ENCODE data around the gene SLX4.

Gene SLX4

GRCh38 chr16:3608069-3608468 lies 3.3 kb downstream of the SLX4 start:
- Histone ChIP-seq H3K27ac (ENCODE audit: low read depth, low read length) (no peak overlapping the region), H3K36me3 (ENCODE audit: control insufficient read depth, insufficient read depth, low read length) (peaks cover 28% of the 10 kb centered on the region)

DNA sequence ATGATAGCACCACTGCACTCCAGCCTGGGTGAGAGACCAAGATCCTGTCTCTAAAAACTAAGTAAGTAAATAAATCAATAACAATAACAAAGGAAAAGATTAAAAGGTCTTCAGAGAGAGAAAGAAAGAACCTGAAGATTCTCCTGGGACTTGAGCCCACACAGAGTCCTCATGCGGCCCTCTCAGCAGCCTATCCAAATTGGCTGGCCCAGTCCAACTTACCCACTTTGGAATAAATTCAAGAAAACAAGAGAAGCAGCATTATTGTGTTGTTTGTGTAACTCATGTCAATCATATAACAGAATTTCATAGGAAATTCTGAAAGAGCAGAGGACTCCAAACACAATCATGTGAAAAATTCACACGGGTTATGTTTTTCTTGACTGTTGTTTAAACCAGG lies 3.8 kb downstream of the SLX4 start:
- H3K9ac ChIP-seq (ENCODE audit: low read length), result no peak overlapping the region
- peaks cover 7% of the 10 kb centered on the region; the same call in 1 of the 2 replicates for H3K4me1 ChIP-seq (ENCODE audit: control insufficient read depth, insufficient read depth, low read length)
- no peak overlapping the region for H3K4me3 ChIP-seq (ENCODE audit: low read depth, low read length)
- H3K9me3 ChIP-seq (ENCODE audit: control insufficient read depth, insufficient read depth, low read depth, low read length), result no peaks in the 10 kb centered on the region
- no peaks in the 10 kb centered on the region for H3K27me3 ChIP-seq (ENCODE audit: control insufficient read depth, insufficient read depth, low read length)
- peaks cover 32% of the 10 kb centered on the region for H3K36me3 ChIP-seq (ENCODE audit: control insufficient read depth, insufficient read depth, low read length)
- no peak overlapping the region for H3K27ac ChIP-seq (ENCODE audit: low read depth, low read length)

More at GRCh38 chr16:3608069-3608468, 3.3 kb downstream of the SLX4 start:
- no peak overlapping the region for H3K4me3 ChIP-seq (ENCODE audit: low read depth, low read length)
- H3K27me3 ChIP-seq (ENCODE audit: control insufficient read depth, insufficient read depth, low read length), result no peaks in the 10 kb centered on the region
- H3K9ac ChIP-seq (ENCODE audit: low read length), result no peak overlapping the region
- H3K9me3 ChIP-seq (ENCODE audit: control insufficient read depth, insufficient read depth, low read depth, low read length), result no peaks in the 10 kb centered on the region
- peaks cover 9% of the 10 kb centered on the region; the same call in 1 of the 2 replicates for H3K4me1 ChIP-seq (ENCODE audit: control insufficient read depth, insufficient read depth, low read length)

GRCh38 chr16:3607161-3607560 lies 4.2 kb downstream of the SLX4 start:
- peaks cover 37% of the 10 kb centered on the region for H3K36me3 ChIP-seq (ENCODE audit: control insufficient read depth, insufficient read depth, low read length)
- H3K27me3 ChIP-seq (ENCODE audit: control insufficient read depth, insufficient read depth, low read length), result no peaks in the 10 kb centered on the region
- H3K9me3 ChIP-seq (ENCODE audit: control insufficient read depth, insufficient read depth, low read depth, low read length), result no peaks in the 10 kb centered on the region
- H3K4me1 ChIP-seq (ENCODE audit: control insufficient read depth, insufficient read depth, low read length), result peaks cover 7% of the 10 kb centered on the region; the same call in 1 of the 2 replicates
- H3K9ac ChIP-seq (ENCODE audit: low read length), result no peak overlapping the region
- no peak overlapping the region for H3K4me3 ChIP-seq (ENCODE audit: low read depth, low read length)
- H3K27ac ChIP-seq (ENCODE audit: low read depth, low read length), result no peak overlapping the region

DNA sequence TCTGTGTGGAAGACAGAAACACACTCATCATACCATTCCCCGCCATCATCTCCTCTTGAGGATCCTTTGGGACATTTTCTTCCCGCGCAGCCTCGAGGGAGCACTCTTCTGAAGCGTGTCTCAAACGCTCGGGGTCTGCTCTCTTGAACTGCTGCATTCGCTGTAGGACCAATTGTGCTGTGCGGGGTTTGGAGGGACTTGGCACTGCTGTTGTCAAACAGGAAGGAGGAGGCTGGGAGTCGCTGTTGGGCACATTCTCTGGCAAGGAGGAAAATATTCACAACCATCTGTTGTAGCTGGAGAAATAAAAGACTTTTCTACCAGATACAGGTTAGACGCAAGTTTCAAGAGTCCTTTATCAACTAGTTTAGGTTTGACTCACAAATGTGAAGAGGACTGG lies 5.0 kb downstream of the SLX4 start:
- no peak overlapping the region for H3K9ac ChIP-seq (ENCODE audit: low read length)
- peaks cover 44% of the 10 kb centered on the region for H3K36me3 ChIP-seq (ENCODE audit: control insufficient read depth, insufficient read depth, low read length)
- H3K27me3 ChIP-seq (ENCODE audit: control insufficient read depth, insufficient read depth, low read length), result no peaks in the 10 kb centered on the region
- H3K9me3 ChIP-seq (ENCODE audit: control insufficient read depth, insufficient read depth, low read depth, low read length), result peaks cover 1% of the 10 kb centered on the region; the same call in 1 of the 2 replicates
- no peak overlapping the region for H3K27ac ChIP-seq (ENCODE audit: low read depth, low read length)
- no peak overlapping the region for H3K4me3 ChIP-seq (ENCODE audit: low read depth, low read length)
- H3K4me1 ChIP-seq (ENCODE audit: control insufficient read depth, insufficient read depth, low read length), result peaks cover 7% of the 10 kb centered on the region; the same call in 1 of the 2 replicates

DNA sequence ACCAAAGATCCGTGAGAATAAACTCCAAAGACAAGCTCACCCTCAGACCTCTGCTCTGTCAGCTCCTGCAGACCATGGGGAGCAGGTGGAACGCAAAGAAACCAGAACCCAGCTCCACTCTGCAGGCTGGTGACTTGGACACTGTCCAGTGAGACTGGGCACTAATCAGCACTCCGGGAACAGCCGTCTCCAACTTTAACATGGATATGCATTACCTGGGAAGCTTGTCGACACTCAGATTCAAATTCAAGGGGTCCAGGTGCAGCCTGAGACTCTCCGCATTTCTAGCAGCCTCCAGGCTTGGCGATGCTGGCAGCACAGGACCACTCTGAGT lies 9.1 kb downstream of the SLX4 start:
- Histone ChIP-seq H3K36me3 (ENCODE audit: control insufficient read depth, insufficient read depth, low read length) (peaks cover 78% of the 10 kb centered on the region), H3K27me3 (ENCODE audit: control insufficient read depth, insufficient read depth, low read length) (no peaks in the 10 kb centered on the region), H3K9ac (ENCODE audit: low read length) (no peak overlapping the region), H3K4me3 (ENCODE audit: low read depth, low read length) (no peak overlapping the region), H3K4me1 (ENCODE audit: control insufficient read depth, insufficient read depth, low read length) (no peaks in the 10 kb centered on the region), H3K27ac (ENCODE audit: low read depth, low read length) (no peak overlapping the region), H3K9me3 (ENCODE audit: control insufficient read depth, insufficient read depth, low read depth, low read length) (peaks cover 27% of the 10 kb centered on the region)

DNA sequence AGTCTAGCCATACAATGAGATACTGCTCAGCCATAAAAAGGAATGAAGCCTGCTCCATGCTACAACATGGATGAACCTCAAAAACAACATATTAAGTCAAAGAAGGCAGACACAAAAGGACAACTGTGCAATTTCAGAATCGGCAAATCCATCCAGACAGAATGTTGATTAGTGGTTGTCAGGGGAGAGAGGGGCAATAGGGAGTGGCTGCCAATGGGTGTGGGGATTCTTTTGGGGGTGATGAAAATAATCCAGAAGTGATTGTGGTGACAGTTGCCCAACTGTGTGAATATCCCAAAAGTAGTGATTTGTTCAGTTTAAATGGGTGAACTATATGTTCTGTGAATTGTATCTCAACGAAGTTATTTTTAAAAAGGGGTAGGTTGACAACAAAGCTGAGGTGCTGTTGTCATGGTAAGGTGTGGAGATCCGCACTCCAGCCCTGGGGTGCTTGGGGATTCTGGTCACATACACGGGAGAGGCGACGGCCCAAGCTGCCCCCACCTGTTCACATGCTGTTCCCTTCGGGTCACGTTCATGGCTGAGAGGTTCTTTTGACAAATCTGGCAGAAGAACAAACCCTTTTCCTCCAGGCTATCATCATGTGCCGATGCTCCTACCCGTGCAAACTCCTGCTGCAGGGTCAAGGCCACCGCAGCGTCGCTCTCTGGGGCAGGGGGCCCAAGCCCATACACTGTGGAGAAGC lies 9.6 kb downstream of the SLX4 start:
- H3K4me3 ChIP-seq (ENCODE audit: low read depth, low read length), result no peak overlapping the region
- H3K9ac ChIP-seq (ENCODE audit: low read length), result no peak overlapping the region
- peaks cover 79% of the 10 kb centered on the region for H3K36me3 ChIP-seq (ENCODE audit: control insufficient read depth, insufficient read depth, low read length)
- no peak overlapping the region for H3K27ac ChIP-seq (ENCODE audit: low read depth, low read length)
- H3K9me3 ChIP-seq (ENCODE audit: control insufficient read depth, insufficient read depth, low read depth, low read length), result peaks cover 27% of the 10 kb centered on the region
- H3K27me3 ChIP-seq (ENCODE audit: control insufficient read depth, insufficient read depth, low read length), result no peaks in the 10 kb centered on the region
- H3K4me1 ChIP-seq (ENCODE audit: control insufficient read depth, insufficient read depth, low read length), result no peaks in the 10 kb centered on the region

GRCh38 chr16:3599922-3600321 lies 11.5 kb downstream of the SLX4 start:
- peaks cover 89% of the 10 kb centered on the region for H3K36me3 ChIP-seq (ENCODE audit: control insufficient read depth, insufficient read depth, low read length)

GRCh38 chr16:3599121-3599520 lies 12.3 kb downstream of the SLX4 start:
- no peak overlapping the region for H3K9ac ChIP-seq (ENCODE audit: low read length)
- no peaks in the 10 kb centered on the region for H3K4me1 ChIP-seq (ENCODE audit: control insufficient read depth, insufficient read depth, low read length)
- peaks cover 93% of the 10 kb centered on the region for H3K36me3 ChIP-seq (ENCODE audit: control insufficient read depth, insufficient read depth, low read length)
- H3K9me3 ChIP-seq (ENCODE audit: control insufficient read depth, insufficient read depth, low read depth, low read length), result peaks cover 27% of the 10 kb centered on the region
- no peaks in the 10 kb centered on the region for H3K27me3 ChIP-seq (ENCODE audit: control insufficient read depth, insufficient read depth, low read length)
- no peak overlapping the region for H3K27ac ChIP-seq (ENCODE audit: low read depth, low read length)
- H3K4me3 ChIP-seq (ENCODE audit: low read depth, low read length), result no peak overlapping the region

More at GRCh38 chr16:3599922-3600321, 11.5 kb downstream of the SLX4 start:
- no peak overlapping the region for H3K4me3 ChIP-seq (ENCODE audit: low read depth, low read length)
- no peaks in the 10 kb centered on the region for H3K27me3 ChIP-seq (ENCODE audit: control insufficient read depth, insufficient read depth, low read length)
- no peak overlapping the region for H3K9ac ChIP-seq (ENCODE audit: low read length)
- H3K9me3 ChIP-seq (ENCODE audit: control insufficient read depth, insufficient read depth, low read depth, low read length), result peaks cover 27% of the 10 kb centered on the region
- H3K4me1 ChIP-seq (ENCODE audit: control insufficient read depth, insufficient read depth, low read length), result no peaks in the 10 kb centered on the region
- H3K27ac ChIP-seq (ENCODE audit: low read depth, low read length), result no peak overlapping the region

- Histone ChIP-seq H3K27me3 (ENCODE audit: control insufficient read depth, insufficient read depth, low read length) (no peaks in the 10 kb centered on the region), H3K36me3 (ENCODE audit: control insufficient read depth, insufficient read depth, low read length) (peaks cover 87% of the 10 kb centered on the region), H3K4me1 (ENCODE audit: control insufficient read depth, insufficient read depth, low read length) (no peaks in the 10 kb centered on the region)
Observed at GRCh38 chr16:3598236-3598635, 13.2 kb downstream of the SLX4 start.

DNA sequence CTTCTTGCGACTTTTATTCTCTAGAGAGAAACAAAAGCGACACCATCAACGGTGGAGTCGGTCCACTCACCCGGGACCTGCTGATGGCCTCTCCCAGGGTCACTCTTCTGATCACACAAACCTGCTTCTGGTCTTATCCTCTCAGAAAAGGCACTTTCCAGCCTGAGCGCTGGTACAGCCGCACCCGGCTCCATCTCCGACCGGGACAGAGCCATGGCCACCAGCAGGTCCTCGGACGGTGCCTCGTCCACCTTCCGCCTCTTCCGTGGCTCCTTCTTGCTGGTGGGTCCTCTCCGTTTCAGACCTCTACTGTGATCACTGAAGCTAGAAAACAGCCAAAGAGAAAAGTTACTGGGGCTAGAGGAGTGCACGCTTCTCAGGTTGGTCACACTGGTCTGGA lies 13.7 kb downstream of the SLX4 start:
- no peak overlapping the region for H3K4me3 ChIP-seq (ENCODE audit: low read depth, low read length)

More at GRCh38 chr16:3598236-3598635, 13.2 kb downstream of the SLX4 start:
- H3K9ac ChIP-seq (ENCODE audit: low read length), result no peak overlapping the region
- no peak overlapping the region for H3K4me3 ChIP-seq (ENCODE audit: low read depth, low read length)
- no peak overlapping the region for H3K27ac ChIP-seq (ENCODE audit: low read depth, low read length)
- peaks cover 27% of the 10 kb centered on the region for H3K9me3 ChIP-seq (ENCODE audit: control insufficient read depth, insufficient read depth, low read depth, low read length)

DNA sequence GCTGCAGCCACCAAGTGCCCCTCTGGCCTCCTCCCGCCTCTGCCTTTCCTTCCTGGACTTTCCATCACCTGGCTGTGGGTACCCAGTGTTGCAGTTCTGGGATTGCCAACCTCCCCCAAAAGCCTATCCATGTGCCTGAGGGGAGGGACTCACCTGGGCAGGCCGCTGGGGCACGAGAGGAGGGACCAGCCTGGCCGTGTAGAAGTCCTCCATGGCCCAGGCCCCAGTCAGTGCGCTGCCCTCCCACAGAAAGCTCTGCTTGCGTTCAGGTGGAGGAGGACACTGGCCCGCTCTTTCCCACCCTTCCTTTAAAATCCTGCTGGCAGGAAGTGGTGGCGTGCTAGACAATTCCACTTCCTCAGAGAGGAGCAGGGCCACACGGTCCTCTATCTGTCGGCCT lies 14.2 kb downstream of the SLX4 start:
- peaks cover 83% of the 10 kb centered on the region for H3K36me3 ChIP-seq (ENCODE audit: control insufficient read depth, insufficient read depth, low read length)
- H3K9me3 ChIP-seq (ENCODE audit: control insufficient read depth, insufficient read depth, low read depth, low read length), result peaks cover 27% of the 10 kb centered on the region
- H3K27ac ChIP-seq (ENCODE audit: low read depth, low read length), result no peak overlapping the region
- H3K27me3 ChIP-seq (ENCODE audit: control insufficient read depth, insufficient read depth, low read length), result no peaks in the 10 kb centered on the region
- H3K4me1 ChIP-seq (ENCODE audit: control insufficient read depth, insufficient read depth, low read length), result no peaks in the 10 kb centered on the region
- no peak overlapping the region for H3K4me3 ChIP-seq (ENCODE audit: low read depth, low read length)
- H3K9ac ChIP-seq (ENCODE audit: low read length), result no peak overlapping the region

More for the DNA sequence above, 13.7 kb downstream of the SLX4 start:
- Histone ChIP-seq H3K27ac (ENCODE audit: low read depth, low read length) (no peak overlapping the region), H3K27me3 (ENCODE audit: control insufficient read depth, insufficient read depth, low read length) (no peaks in the 10 kb centered on the region), H3K4me1 (ENCODE audit: control insufficient read depth, insufficient read depth, low read length) (no peaks in the 10 kb centered on the region), H3K9me3 (ENCODE audit: control insufficient read depth, insufficient read depth, low read depth, low read length) (peaks cover 27% of the 10 kb centered on the region), H3K9ac (ENCODE audit: low read length) (no peak overlapping the region), H3K36me3 (ENCODE audit: control insufficient read depth, insufficient read depth, low read length) (peaks cover 83% of the 10 kb centered on the region)
